T-helper 9 cell (primary cell): Measurements from ENCODE around the gene PEAK1.

Experiments used
- DNase-seq: peaks from one replicate; pipeline ENCODE4 v3.0.0-alpha.2; 2020

The PEAK1 gene

GRCh38 chr15:77168141-77168540, 251.8 kb downstream of the PEAK1 start:
- no peak for DNase-seq

GRCh38 chr15:77167406-77167805, 252.5 kb downstream of the PEAK1 start:
- no peak for DNase-seq

GRCh38 chr15:77163781-77164384, 256.0 kb downstream of the PEAK1 start:
- no peak for DNase-seq

GRCh38 chr15:77162872-77163633, 256.9 kb downstream of the PEAK1 start:
- DNase-seq, result no peak

GRCh38 chr15:77160562-77161478, 259.1 kb downstream of the PEAK1 start:
- no peak for DNase-seq

- peak; percentile 6 for DNase-seq
Observed at GRCh38 chr15:77156000-77156399, 263.9 kb downstream of the PEAK1 start.

- DNase-seq, result no peak
Observed at GRCh38 chr15:77148191-77148590, 271.7 kb downstream of the PEAK1 start.

- DNase-seq, result no peak
Observed at GRCh38 chr15:77145370-77145769, 274.5 kb downstream of the PEAK1 start.

- no peak for DNase-seq
Observed at GRCh38 chr15:77144492-77145070, 275.3 kb downstream of the PEAK1 start.

- no peak for DNase-seq
Observed at GRCh38 chr15:77144026-77144425, 275.9 kb downstream of the PEAK1 start.

- DNase-seq, result no peak
Observed at GRCh38 chr15:77143616-77144015, 276.3 kb downstream of the PEAK1 start.

GRCh38 chr15:77143191-77143590, 276.7 kb downstream of the PEAK1 start:
- no peak for DNase-seq

GRCh38 chr15:77140220-77140619, 279.7 kb downstream of the PEAK1 start:
- DNase-seq, result no peak

GRCh38 chr15:77139312-77139711, 280.6 kb downstream of the PEAK1 start:
- no peak for DNase-seq

- DNase-seq, result no peak
Observed at GRCh38 chr15:77138167-77138522, 281.8 kb downstream of the PEAK1 start.

GRCh38 chr15:77135181-77135580, 284.7 kb downstream of the PEAK1 start:
- DNase-seq, result no peak

- DNase-seq, result no peak
Observed at GRCh38 chr15:77130315-77130930, 289.5 kb downstream of the PEAK1 start.

- DNase-seq, result no peak
Observed at GRCh38 chr15:77127626-77128025, 292.3 kb downstream of the PEAK1 start.

- no peak for DNase-seq
Observed at GRCh38 chr15:77126529-77127326, 293.2 kb downstream of the PEAK1 start.

- DNase-seq, result no peak
Observed at GRCh38 chr15:77123854-77124253, 296.1 kb downstream of the PEAK1 start.

- DNase-seq, result no peak
Observed at GRCh38 chr15:77122576-77122975, 297.3 kb downstream of the PEAK1 start.

GRCh38 chr15:77121599-77121998, 298.3 kb downstream of the PEAK1 start:
- DNase-seq, result no peak
